ENCODE results near the gene OGG1.

OGG1 gene

GRCh38 chr3:9786209-9786739, 36.5 kb downstream of the OGG1 start:
- no peak for DNase-seq (ENCODE audit: low spot score)

- DNase-seq (ENCODE audit: low spot score), result no peak
Measured at GRCh38 chr3:9786825-9787669, 37.3 kb downstream of the OGG1 start.

- no peak for DNase-seq (ENCODE audit: low spot score)
Measured at GRCh38 chr3:9787714-9788113, 38.0 kb downstream of the OGG1 start.

- no peak for DNase-seq (ENCODE audit: low spot score)
Measured at GRCh38 chr3:9791127-9791526, 41.4 kb downstream of the OGG1 start.

- no peak for DNase-seq (ENCODE audit: low spot score)
Measured at GRCh38 chr3:9791790-9792404, 42.1 kb downstream of the OGG1 start.

- peak; percentile 92 for DNase-seq (ENCODE audit: low spot score)
Measured at GRCh38 chr3:9792405-9793160, 42.8 kb downstream of the OGG1 start, which contains the start of the genes ARPC4 and TADA3. TSS of gene ARPC4 (plus strand) at chr3:9793082. CDS start at chr3:9793122, 40 bp downstream. TSS of gene TADA3 (minus strand) at chr3:9792473. CDS start at chr3:9791466, 1,007 bp downstream.

- DNase-seq (ENCODE audit: low spot score), result peak; percentile 24
Measured at GRCh38 chr3:9793161-9793781, 43.5 kb downstream of the OGG1 start.

GRCh38 chr3:9794400-9794799, 44.6 kb downstream of the OGG1 start:
- DNase-seq (ENCODE audit: low spot score), result no peak

GRCh38 chr3:9795207-9795606, 45.5 kb downstream of the OGG1 start:
- DNase-seq (ENCODE audit: low spot score), result no peak

- no peak for DNase-seq (ENCODE audit: low spot score)
Measured at GRCh38 chr3:9797196-9797945, 47.6 kb downstream of the OGG1 start.

- DNase-seq (ENCODE audit: low spot score), result no peak
Measured at GRCh38 chr3:9800529-9800928, 50.8 kb downstream of the OGG1 start.

- no peak for DNase-seq (ENCODE audit: low spot score)
Measured at GRCh38 chr3:9803494-9803893, 53.7 kb downstream of the OGG1 start.

GRCh38 chr3:9804996-9805395, 55.2 kb downstream of the OGG1 start:
- no peak for DNase-seq (ENCODE audit: low spot score)

- DNase-seq (ENCODE audit: low spot score), result no peak
Measured at GRCh38 chr3:9806137-9806536, 56.4 kb downstream of the OGG1 start.
